ENCODE results near the gene ZNF467. TPM values are rescaled to one million over a fixed set of nuclear protein-coding genes. Genes with fewer than 3 reads are reported as not detected.

The ZNF467 gene
- polyA plus RNA-seq, 5 donors, result 17.8 to 38.1 (median 29.0) TPM

GRCh38 chr7:149787428-149788299 lies 14.3 kb upstream of the ZNF467 start:
- no peak for DNase-seq

GRCh38 chr7:149785983-149786382 lies 12.6 kb upstream of the ZNF467 start:
- no peak for DNase-seq

GRCh38 chr7:149785402-149785801 lies 12.0 kb upstream of the ZNF467 start:
- DNase-seq, result no peak

- no peak for DNase-seq
Measured at GRCh38 chr7:149784251-149784608, 10.8 kb upstream of the ZNF467 start.

- DNase-seq, result no peak
Measured at GRCh38 chr7:149783386-149784250, 10.2 kb upstream of the ZNF467 start.

- no peak for DNase-seq
Measured at GRCh38 chr7:149782682-149783345, 9.4 kb upstream of the ZNF467 start.

GRCh38 chr7:149781921-149782320 lies 8.5 kb upstream of the ZNF467 start:
- DNase-seq, result no peak

- DNase-seq, result no peak
Measured at GRCh38 chr7:149780636-149781419, 7.4 kb upstream of the ZNF467 start.

- DNase-seq, result no peak
Measured at GRCh38 chr7:149780056-149780455, 6.7 kb upstream of the ZNF467 start.

- DNase-seq, result no peak
Measured at GRCh38 chr7:149779502-149779805, 6.1 kb upstream of the ZNF467 start.

- DNase-seq, result no peak
Measured at GRCh38 chr7:149778696-149779501, 5.5 kb upstream of the ZNF467 start.

- no peak for DNase-seq
Measured at GRCh38 chr7:149778327-149778637, 4.9 kb upstream of the ZNF467 start.

GRCh38 chr7:149777551-149778326 lies 4.4 kb upstream of the ZNF467 start:
- DNase-seq, result no peak

GRCh38 chr7:149776848-149777407 lies 3.5 kb upstream of the ZNF467 start:
- no peak for DNase-seq

- peak; percentile 64 to 65 for DNase-seq
Measured at GRCh38 chr7:149776289-149776688, 2.9 kb upstream of the ZNF467 start.

GRCh38 chr7:149775176-149775556 lies 1.8 kb upstream of the ZNF467 start:
- DNase-seq, result no peak

GRCh38 chr7:149774237-149775175 lies 1.1 kb upstream of the ZNF467 start:
- no peak for DNase-seq

GRCh38 chr7:149772956-149773434 lies 393 bp downstream of the ZNF467 start:
- peak in 1 of 2 donors; percentile 43 for DNase-seq

All from right lung (tissue), 5 donors.